GM21619 (cell line): ENCODE data around the gene TRA2A.

Source experiments
- ATAC-seq: cut with Tn5 transposase; IDR thresholded peaks from one replicate; pipeline ENCODE4 v1.9.1; 2021; ENCODE audit not compliant: unreplicated experiment

The TRA2A gene

DNA sequence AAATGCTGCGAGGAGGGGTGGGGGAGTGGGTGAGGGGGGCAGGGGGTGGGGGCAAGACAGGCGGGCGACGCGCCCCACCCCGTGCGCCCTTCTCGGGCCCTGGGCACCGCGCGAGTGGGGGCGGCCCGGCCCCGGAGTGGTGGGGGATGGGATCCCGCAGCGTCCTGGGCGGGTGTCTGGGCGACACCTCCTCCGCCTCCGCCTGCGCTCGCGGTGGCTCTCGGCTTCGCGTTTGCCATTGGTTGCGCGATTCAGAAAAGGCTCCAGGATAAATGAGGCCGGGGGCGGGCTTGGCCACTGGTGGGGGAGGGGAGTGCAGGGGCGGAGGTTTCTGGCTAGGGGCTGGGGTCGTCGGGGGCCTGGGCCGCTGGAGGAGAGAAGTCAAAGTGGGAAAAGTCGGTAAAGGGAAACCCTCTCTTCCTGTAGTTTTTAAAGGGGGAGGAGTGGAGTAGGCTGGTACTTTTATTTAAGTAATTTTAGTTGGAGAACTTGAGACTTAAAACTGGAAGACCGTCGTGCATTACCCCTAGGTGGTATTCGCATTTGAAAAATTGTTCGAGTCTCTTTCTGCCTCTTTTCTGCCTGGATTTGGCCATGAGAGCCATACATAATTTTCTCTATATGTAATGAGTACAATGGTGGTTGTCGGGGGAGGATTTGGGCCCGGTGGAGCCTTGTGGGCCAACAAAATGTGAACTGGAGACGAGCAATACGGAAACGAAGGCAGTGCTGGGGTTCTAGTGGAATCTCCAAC, 60.5 kb downstream of the TRA2A start:
- ATAC-seq, result no peak

- ATAC-seq, result no peak
These were observed 61.3 kb downstream of the TRA2A start, which contains the start of gene IGF2BP3 for GRCh38 chr7:23470330-23471105. Gene IGF2BP3 (minus strand): TSS chr7:23470491. CDS start chr7:23470110, 381 bp downstream.

DNA sequence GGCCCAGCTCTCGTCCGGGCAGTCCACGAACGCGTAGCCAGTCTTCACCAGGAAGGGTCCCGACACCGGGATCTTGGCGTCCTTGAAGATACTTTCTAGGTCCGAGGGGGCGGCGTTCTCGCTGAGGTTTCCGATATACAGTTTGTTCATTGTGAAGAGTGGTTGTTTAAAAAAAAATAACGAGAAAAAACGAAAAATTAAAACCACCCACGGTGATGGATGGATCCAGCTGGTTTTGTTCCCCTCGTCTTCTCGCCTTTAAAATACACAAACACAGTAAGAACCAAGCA, 61.9 kb downstream of the TRA2A start:
- no peak for ATAC-seq

DNA sequence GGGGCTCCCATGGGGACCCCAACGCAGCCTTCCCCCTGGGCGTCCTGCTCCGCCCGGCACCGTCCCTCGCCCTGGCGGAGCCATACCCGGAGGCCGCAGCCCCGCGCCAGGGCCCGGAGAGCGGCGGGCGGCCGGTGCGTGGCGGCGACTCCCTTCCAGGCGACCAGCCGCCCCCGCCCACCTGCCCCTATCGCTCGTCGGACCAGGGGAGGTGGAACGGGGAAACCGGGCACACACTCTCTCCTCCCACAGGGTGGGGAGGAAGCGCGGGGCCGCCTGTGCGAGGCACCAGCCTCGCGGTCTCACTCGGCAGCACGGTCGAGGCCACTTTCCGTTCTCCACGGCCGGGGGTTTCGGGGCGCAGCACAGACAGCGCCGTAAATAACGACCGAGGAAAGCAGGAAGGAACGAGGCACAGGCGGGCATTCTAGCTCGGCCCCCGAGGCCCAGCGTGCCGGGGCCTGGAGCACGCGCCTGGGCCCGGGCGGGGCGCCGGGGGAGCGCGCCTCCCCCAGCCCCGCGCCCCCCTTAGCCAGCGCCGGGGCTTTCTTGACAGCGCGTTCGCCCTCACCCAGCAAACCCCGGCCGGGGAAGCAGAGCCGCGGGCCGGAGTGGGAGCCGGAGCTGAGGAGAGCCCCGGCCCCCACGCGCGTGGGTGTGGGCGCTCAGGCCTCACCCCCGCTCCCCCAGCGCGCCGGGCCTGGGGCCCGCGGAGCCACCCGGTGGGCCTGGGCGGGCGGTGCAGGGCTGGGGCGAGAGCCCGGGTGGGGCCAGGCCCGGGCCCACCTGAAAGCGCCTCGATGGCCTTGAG, 62.4 kb downstream of the TRA2A start:
- ATAC-seq, result no peak

- ATAC-seq, result no peak
These were observed 63.1 kb downstream of the TRA2A start for GRCh38 chr7:23468526-23469149.

DNA sequence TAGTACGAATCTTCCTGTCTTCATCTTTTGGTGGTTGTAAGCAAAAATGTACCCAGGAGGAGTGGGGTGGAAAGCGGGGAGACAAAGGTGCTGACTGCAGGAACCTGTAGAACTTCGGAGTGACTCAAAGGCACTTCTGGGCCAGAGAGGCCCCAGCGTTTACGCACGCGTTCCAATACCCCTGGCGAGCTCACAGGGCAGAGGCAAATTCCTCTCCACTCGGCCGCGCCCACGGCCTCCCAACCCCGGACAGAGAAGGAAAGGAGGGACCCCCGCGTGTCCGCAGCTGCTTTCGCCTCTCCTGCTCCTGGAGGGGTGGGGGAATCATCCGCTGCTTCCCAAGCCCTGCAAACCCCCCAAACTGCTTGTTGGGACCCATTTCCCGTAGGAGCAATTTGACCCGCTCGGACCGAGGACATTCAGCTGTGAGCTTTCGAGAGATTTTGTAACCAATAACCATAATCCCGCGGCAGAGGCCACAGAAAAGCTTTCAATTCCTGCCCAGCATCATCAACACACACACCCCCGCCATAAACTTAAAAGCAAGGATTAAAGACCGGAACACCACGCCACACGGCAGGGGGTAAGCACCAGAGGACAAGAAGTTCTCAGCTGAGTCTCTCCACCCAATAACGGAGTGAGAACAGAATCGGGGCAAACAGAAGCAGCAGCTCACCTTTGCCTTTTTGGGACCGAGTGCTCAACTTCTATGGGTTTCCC, 63.8 kb downstream of the TRA2A start:
- no peak for ATAC-seq

DNA sequence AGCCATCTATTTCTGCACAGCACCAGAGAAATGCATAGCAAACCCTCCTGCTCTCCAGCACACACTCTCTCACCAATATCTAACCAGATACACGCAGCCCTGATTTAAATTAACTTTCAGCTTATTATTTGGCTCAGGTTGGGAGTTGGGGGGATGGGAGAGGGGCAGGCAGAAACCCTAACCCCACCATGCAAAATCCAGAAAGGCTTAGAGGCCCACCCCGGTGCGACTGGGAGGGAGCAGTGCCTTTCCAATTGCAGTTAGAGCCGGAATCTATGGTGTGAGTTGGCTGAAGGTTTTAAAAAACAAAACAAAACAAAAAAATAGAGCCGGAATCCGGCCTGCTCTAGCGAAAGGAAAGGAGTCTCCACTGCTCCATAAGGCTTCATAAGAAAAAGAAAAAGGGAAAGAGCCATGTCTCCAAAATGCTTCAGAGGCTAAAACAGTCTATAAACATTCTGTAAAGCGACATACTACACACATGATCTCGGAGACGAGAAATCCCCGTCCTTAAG, 64.4 kb downstream of the TRA2A start:
- ATAC-seq, result no peak

DNA sequence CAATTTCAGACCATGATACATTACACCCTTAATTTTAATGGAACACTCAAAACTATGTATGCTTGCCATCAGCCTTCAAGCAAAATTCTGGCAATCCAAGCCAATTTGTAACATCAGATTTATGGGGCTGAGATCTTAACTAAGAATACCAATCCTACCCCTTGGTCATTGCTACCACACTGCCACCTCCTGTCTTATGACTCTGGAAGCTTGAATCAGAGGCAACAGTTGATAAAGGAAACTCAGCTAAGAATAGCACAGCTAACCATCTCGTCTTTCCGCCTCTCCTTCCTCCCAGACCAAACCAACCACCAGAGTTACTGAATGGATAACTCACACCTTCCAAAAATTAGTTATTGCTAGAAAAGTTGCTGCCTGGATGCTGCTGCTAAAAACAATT, 68.9 kb downstream of the TRA2A start:
- ATAC-seq, result no peak

GRCh38 chr7:23458044-23458443, 73.7 kb downstream of the TRA2A start:
- ATAC-seq, result no peak

GRCh38 chr7:23456093-23456492, 75.7 kb downstream of the TRA2A start:
- no peak for ATAC-seq

- no peak for ATAC-seq
These were observed 76.8 kb downstream of the TRA2A start for GRCh38 chr7:23454881-23455526.
